H1 (cell line): Measurements from ENCODE around the gene NFIX.
A peak's percentile ranks its signal among the peaks of the same experiment; 100 is the strongest.

Experiments
- BACH1 ChIP-seq: IDR thresholded peaks from 2 replicates; pipeline ENCODE4 v1.6.1; 2012; ENCODE audit warnings: low read length, improper control_type of control experiment
- CTCF ChIP-seq, 3 experiments: IDR thresholded peaks; 1 replicate in 2 of 3; 2 replicates in 1 of 3; pipeline versions ENCODE4 v1.5.1 to v1.6.1; 2011; ENCODE audit warnings: low read length in 3 of 3, mild to moderate bottlenecking in 3 of 3, inconsistent platforms in 2 of 3, low read depth in 1 of 3, moderate library complexity in 1 of 3; ENCODE audit not compliant: insufficient read depth in 1 of 3; ENCODE audit errors: control extremely low read depth in 1 of 3
- EZH2 ChIP-seq: fragments of 200-600 bp; sonication (generic); IDR thresholded peaks from 2 replicates; pipeline ENCODE4 v1.7.1; 2012; ENCODE audit warnings: low read depth, mild to moderate bottlenecking, moderate library complexity, low read length, inconsistent platforms; ENCODE audit not compliant: severe bottlenecking
- HDAC6 ChIP-seq: IDR thresholded peaks from one replicate; pipeline ENCODE4 v1.7.1; 2012; ENCODE audit warnings: low read depth, mild to moderate bottlenecking, inconsistent platforms, low read length, moderate library complexity
- NRF1 ChIP-seq: IDR thresholded peaks from 2 replicates; pipeline ENCODE4 v1.6.1; 2011; ENCODE audit warnings: mild to moderate bottlenecking, low read depth, low read length, improper control_type of control experiment
- POLR2A ChIP-seq, 2 experiments: IDR thresholded peaks; 1 replicate in 1 of 2; 2 replicates in 1 of 2; pipeline ENCODE4 v1.6.1; 2011; ENCODE audit warnings: low read depth in 2 of 2, low read length in 2 of 2, mild to moderate bottlenecking in 2 of 2; ENCODE audit errors: control extremely low read depth in 1 of 2
- POLR2AphosphoS5 ChIP-seq: IDR thresholded peaks from 2 replicates; pipeline ENCODE4 v1.6.1; 2011; ENCODE audit warnings: low read depth, low read length
- SUZ12 ChIP-seq: fragments of 200-600 bp; sonication (generic); IDR thresholded peaks from 2 replicates; pipeline ENCODE4 v1.6.1; 2012; ENCODE audit warnings: mild to moderate bottlenecking, inconsistent platforms, low read length, moderate library complexity, mixed read lengths
- TBP ChIP-seq: IDR thresholded peaks from 2 replicates; pipeline ENCODE4 v1.6.1; 2011; ENCODE audit warnings: low read depth, low read length, improper control_type of control experiment
- YY1 ChIP-seq: IDR thresholded peaks from 2 replicates; pipeline ENCODE4 v1.6.1; 2011; ENCODE audit warnings: low read depth, mild to moderate bottlenecking, low read length

- TF ChIP-seq CTCF (IDR thresholded peaks at IDR 0.05; ENCODE audit: control extremely low read depth in 1 of 3, insufficient read depth in 1 of 3, low read depth in 1 of 3, low read length in 3 of 3) = no peak
- no peak for TF ChIP-seq HDAC6
- TF ChIP-seq BACH1 = no peak
- TF ChIP-seq EZH2 = no peak
- no peak for TF ChIP-seq TBP
- no peak for TF ChIP-seq SUZ12
- no peak for TF ChIP-seq POLR2AphosphoS5
- peak in 1 of 2 experiments; percentile 26; a peak in 1 of 3 replicates for TF ChIP-seq POLR2A (IDR thresholded peaks at IDR 0.05; ENCODE audit: control extremely low read depth in 1 of 2, low read depth in 2 of 2, low read length in 2 of 2)
- no peak for TF ChIP-seq YY1
- no peak for TF ChIP-seq NRF1
Measured at GRCh38 chr19:13095393-13095784, 100.1 kb downstream of the NFIX start.
